ENCODE measurements around the gene ELOB. TPM values are rescaled to one million over a fixed set of nuclear protein-coding genes. Genes with fewer than 3 reads are reported as not detected.

The ELOB gene
- total RNA-seq, 1 experiment from 2014 or later, result 259 TPM

- no peak overlapping the region for H3K4me3 ChIP-seq
Observed at GRCh38 chr16:2741168-2741567, 35.9 kb downstream of the ELOB start.

GRCh38 chr16:2740476-2740875 is 36.6 kb downstream of the ELOB start:
- Histone ChIP-seq H3K27ac (no peak overlapping the region), H3F3A (ENCODE audit: insufficient read depth, low read depth) (no peaks in the 10 kb centered on the region), H3K36me3 (ENCODE audit: low read depth) (no peaks in the 10 kb centered on the region), H3K4me3 (no peak overlapping the region), H3K4me2 (no peak overlapping the region), H3K9me2 (ENCODE audit: insufficient read depth) (no peaks in the 10 kb centered on the region), H3K79me2 (ENCODE audit: low read depth) (no peaks in the 10 kb centered on the region), H3K4me1 (replicated peaks; ENCODE audit: insufficient read depth) (no peaks in the 10 kb centered on the region), H3K9me3 (ENCODE audit: insufficient read depth, low read depth) (no peaks in the 10 kb centered on the region), H2AFZ (no peak overlapping the region), H3K27me3 (ENCODE audit: insufficient read depth, low read depth) (no peaks in the 10 kb centered on the region), H4K20me1 (ENCODE audit: insufficient read depth) (no peaks in the 10 kb centered on the region)
- no peak for DNase-seq
- CTCF ChIA-PET, result no interaction called here
- no peak for TF ChIP-seq EZH2 (IDR thresholded peaks at IDR 0.05; ENCODE audit: low read depth)
- TF ChIP-seq CTCF (conservative IDR thresholded peaks at IDR 0.05), result no peak
- intact Hi-C loops (cut with micrococcal nuclease; ENCODE audit: unreplicated experiment), result no loop called here
- no TSS peak for BruUV-seq (replicated peaks)
- POLR2A ChIA-PET (ENCODE audit: unreplicated experiment), result no interaction called here

More at GRCh38 chr16:2741168-2741567, 35.9 kb downstream of the ELOB start:
- H3K36me3 ChIP-seq (ENCODE audit: low read depth), result no peaks in the 10 kb centered on the region
- H3K4me1 ChIP-seq (replicated peaks; ENCODE audit: insufficient read depth), result no peaks in the 10 kb centered on the region
- no TSS peak for BruUV-seq (replicated peaks)
- H3F3A ChIP-seq (ENCODE audit: insufficient read depth, low read depth), result no peaks in the 10 kb centered on the region
- no peaks in the 10 kb centered on the region for H3K9me3 ChIP-seq (ENCODE audit: insufficient read depth, low read depth)
- H3K27ac ChIP-seq, result no peak overlapping the region
- no peak overlapping the region for H2AFZ ChIP-seq
- intact Hi-C loops (cut with micrococcal nuclease; ENCODE audit: unreplicated experiment), result no loop called here
- H4K20me1 ChIP-seq (ENCODE audit: insufficient read depth), result no peaks in the 10 kb centered on the region
- H3K9me2 ChIP-seq (ENCODE audit: insufficient read depth), result no peaks in the 10 kb centered on the region
- ChIA-PET POLR2A (ENCODE audit: unreplicated experiment) (no interaction called here), CTCF (interaction anchor here (0.6 kb wide), 1 partner anchor 134 kb away, joined by 17 read pairs; no protein-coding TSS in a partner anchor)
- no peak for DNase-seq
- no peak overlapping the region for H3K4me2 ChIP-seq
- no peaks in the 10 kb centered on the region for H3K27me3 ChIP-seq (ENCODE audit: insufficient read depth, low read depth)
- TF ChIP-seq EZH2 (IDR thresholded peaks at IDR 0.05; ENCODE audit: low read depth), result no peak
- no peak for TF ChIP-seq CTCF (conservative IDR thresholded peaks at IDR 0.05)
- no peaks in the 10 kb centered on the region for H3K79me2 ChIP-seq (ENCODE audit: low read depth)

- CTCF ChIA-PET, result no interaction called here
- no peaks in the 10 kb centered on the region for H3K9me3 ChIP-seq (ENCODE audit: insufficient read depth, low read depth)
- H3K27ac ChIP-seq, result no peak overlapping the region
- no TSS peak for BruUV-seq (replicated peaks)
- POLR2A ChIA-PET (ENCODE audit: unreplicated experiment), result interaction anchor here (0.6 kb wide), 1 partner anchor 140 kb away, joined by 7 read pairs; no protein-coding TSS in a partner anchor
- no peaks in the 10 kb centered on the region for H3K27me3 ChIP-seq (ENCODE audit: insufficient read depth, low read depth)
- H3K4me1 ChIP-seq (replicated peaks; ENCODE audit: insufficient read depth), result no peaks in the 10 kb centered on the region
- no peaks in the 10 kb centered on the region for H4K20me1 ChIP-seq (ENCODE audit: insufficient read depth)
- no peak overlapping the region for H3K4me2 ChIP-seq
- intact Hi-C loops (cut with micrococcal nuclease; ENCODE audit: unreplicated experiment), result no loop called here
- H3F3A ChIP-seq (ENCODE audit: insufficient read depth, low read depth), result no peaks in the 10 kb centered on the region
- H3K79me2 ChIP-seq (ENCODE audit: low read depth), result no peaks in the 10 kb centered on the region
- no peak overlapping the region for H2AFZ ChIP-seq
- H3K9me2 ChIP-seq (ENCODE audit: insufficient read depth), result no peaks in the 10 kb centered on the region
- DNase-seq, result no peak
- H3K36me3 ChIP-seq (ENCODE audit: low read depth), result no peaks in the 10 kb centered on the region
- no peak overlapping the region for H3K4me3 ChIP-seq
- TF ChIP-seq CTCF (conservative IDR thresholded peaks at IDR 0.05) (no peak), EZH2 (IDR thresholded peaks at IDR 0.05; ENCODE audit: low read depth) (no peak)
Observed at GRCh38 chr16:2739625-2740430, 37.3 kb downstream of the ELOB start.
